ENCODE data around the gene KCNJ6.

KCNJ6 gene

GRCh38 chr21:37863842-37864241 lies 52.4 kb downstream of the KCNJ6 start:
- no peak for DNase-seq

GRCh38 chr21:37862536-37862935 lies 53.7 kb downstream of the KCNJ6 start:
- DNase-seq, result no peak

- DNase-seq, result no peak
Observed at GRCh38 chr21:37861561-37861960, 54.7 kb downstream of the KCNJ6 start.

GRCh38 chr21:37860416-37860815 lies 55.8 kb downstream of the KCNJ6 start:
- no peak for DNase-seq

GRCh38 chr21:37855647-37856625 lies 60.3 kb downstream of the KCNJ6 start:
- no peak for DNase-seq

GRCh38 chr21:37855271-37855646 lies 61.0 kb downstream of the KCNJ6 start:
- no peak for DNase-seq

GRCh38 chr21:37849506-37850102 lies 66.7 kb downstream of the KCNJ6 start:
- no peak for DNase-seq

GRCh38 chr21:37848721-37849490 lies 67.4 kb downstream of the KCNJ6 start:
- DNase-seq, result no peak

GRCh38 chr21:37845535-37845934 lies 70.7 kb downstream of the KCNJ6 start:
- peak; percentile 6 to 29 for DNase-seq

- DNase-seq, result no peak
Observed at GRCh38 chr21:37843191-37843590, 73.1 kb downstream of the KCNJ6 start.

- DNase-seq, result no peak
Observed at GRCh38 chr21:37842163-37842919, 73.9 kb downstream of the KCNJ6 start.

- no peak for DNase-seq
Observed at GRCh38 chr21:37837381-37837780, 78.9 kb downstream of the KCNJ6 start.

GRCh38 chr21:37835481-37835880 lies 80.8 kb downstream of the KCNJ6 start:
- no peak for DNase-seq

GRCh38 chr21:37833301-37833700 lies 83.0 kb downstream of the KCNJ6 start:
- no peak for DNase-seq

GRCh38 chr21:37829447-37829846 lies 86.8 kb downstream of the KCNJ6 start:
- DNase-seq, result no peak

GRCh38 chr21:37828991-37829390 lies 87.3 kb downstream of the KCNJ6 start:
- no peak for DNase-seq

GRCh38 chr21:37828556-37828955 lies 87.7 kb downstream of the KCNJ6 start:
- DNase-seq, result no peak

- DNase-seq, result no peak
Observed at GRCh38 chr21:37827913-37828312, 88.3 kb downstream of the KCNJ6 start.

- no peak for DNase-seq
Observed at GRCh38 chr21:37821786-37822450, 94.3 kb downstream of the KCNJ6 start.

- no peak for DNase-seq
Observed at GRCh38 chr21:37821092-37821491, 95.2 kb downstream of the KCNJ6 start.

GRCh38 chr21:37819372-37819771 lies 96.9 kb downstream of the KCNJ6 start:
- no peak for DNase-seq

GRCh38 chr21:37817242-37817641 lies 99.0 kb downstream of the KCNJ6 start:
- no peak for DNase-seq

Measured in NCI-H1930 (cell line).